Measurements from ENCODE around the gene TMEM126B.

TMEM126B gene

GRCh38 chr11:85620256-85620655, 8.1 kb upstream of the TMEM126B start:
- ChIA-PET CTCF (no interaction called here), POLR2A (ENCODE audit: low non-redundant PET) (no interaction called here)
- no peak for DNase-seq (ENCODE audit: low spot score)
- TF ChIP-seq, protein P1, sequence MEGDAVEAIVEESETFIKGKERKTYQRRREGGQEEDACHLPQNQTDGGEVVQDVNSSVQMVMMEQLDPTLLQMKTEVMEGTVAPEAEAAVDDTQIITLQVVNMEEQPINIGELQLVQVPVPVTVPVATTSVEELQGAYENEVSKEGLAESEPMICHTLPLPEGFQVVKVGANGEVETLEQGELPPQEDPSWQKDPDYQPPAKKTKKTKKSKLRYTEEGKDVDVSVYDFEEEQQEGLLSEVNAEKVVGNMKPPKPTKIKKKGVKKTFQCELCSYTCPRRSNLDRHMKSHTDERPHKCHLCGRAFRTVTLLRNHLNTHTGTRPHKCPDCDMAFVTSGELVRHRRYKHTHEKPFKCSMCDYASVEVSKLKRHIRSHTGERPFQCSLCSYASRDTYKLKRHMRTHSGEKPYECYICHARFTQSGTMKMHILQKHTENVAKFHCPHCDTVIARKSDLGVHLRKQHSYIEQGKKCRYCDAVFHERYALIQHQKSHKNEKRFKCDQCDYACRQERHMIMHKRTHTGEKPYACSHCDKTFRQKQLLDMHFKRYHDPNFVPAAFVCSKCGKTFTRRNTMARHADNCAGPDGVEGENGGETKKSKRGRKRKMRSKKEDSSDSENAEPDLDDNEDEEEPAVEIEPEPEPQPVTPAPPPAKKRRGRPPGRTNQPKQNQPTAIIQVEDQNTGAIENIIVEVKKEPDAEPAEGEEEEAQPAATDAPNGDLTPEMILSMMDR (conservative IDR thresholded peaks at IDR 0.05; ENCODE audit: low read depth) = no peak
- H3K27ac ChIP-seq = no peak overlapping the region

- no peak for DNase-seq (ENCODE audit: low spot score)
- CTCF ChIA-PET = no interaction called here
- POLR2A ChIA-PET (ENCODE audit: low non-redundant PET) = no interaction called here
- TF ChIP-seq, protein P1 (conservative IDR thresholded peaks at IDR 0.05; ENCODE audit: low read depth) = no peak
- no peak overlapping the region for H3K27ac ChIP-seq
Measured at GRCh38 chr11:85626496-85626895, 1.9 kb upstream of the TMEM126B start.

DNA sequence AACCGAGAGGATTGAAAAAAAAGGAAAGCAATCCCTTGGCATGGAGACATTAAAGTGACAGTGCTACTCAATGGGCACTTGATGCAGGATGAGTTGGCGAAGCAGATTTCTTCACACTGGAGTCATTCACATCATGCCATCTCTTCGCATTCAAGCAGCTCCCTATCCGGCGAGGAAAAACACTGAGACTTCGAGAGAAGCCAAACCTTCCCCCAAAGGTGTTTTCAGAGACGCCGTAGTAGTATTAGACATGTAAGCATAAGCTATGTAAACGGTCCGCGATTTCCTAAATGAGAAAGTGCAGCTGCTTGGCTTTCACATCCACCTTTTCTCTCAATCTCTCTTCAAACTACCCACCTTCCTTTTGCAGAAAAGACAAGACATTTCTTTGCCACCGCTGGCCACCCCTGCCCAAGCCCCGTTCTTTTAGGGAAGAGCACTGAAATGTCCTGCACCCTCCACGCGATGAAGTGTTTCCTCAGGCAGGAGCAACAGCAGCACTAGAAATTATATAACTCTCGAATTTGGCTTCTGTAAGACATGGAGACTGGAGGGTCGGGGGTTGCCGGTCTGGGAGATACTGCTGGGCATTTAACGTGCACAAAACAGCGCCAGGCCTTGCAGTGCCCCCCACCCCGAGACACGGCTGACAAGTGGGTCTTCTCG, 928 bp upstream of the TMEM126B start, which contains the start of gene DLG2:
DLG2 (minus strand) TSS at position 13 of the 666 bp plus-strand sequence.
- peak; percentile 4 for DNase-seq (ENCODE audit: low spot score)
- peak within 1 kb of the TSS; percentile 93 for H3K27ac ChIP-seq
- TF ChIP-seq, protein P1 (conservative IDR thresholded peaks at IDR 0.05; ENCODE audit: low read depth) = no peak
- ChIA-PET CTCF (no interaction called here), POLR2A (ENCODE audit: low non-redundant PET) (no interaction called here)

- peak overlapping the region; percentile 93 for H3K27ac ChIP-seq
- POLR2A ChIA-PET (ENCODE audit: low non-redundant PET) = no interaction called here
- DNase-seq (ENCODE audit: low spot score) = no peak
- TF ChIP-seq, protein P1 (conservative IDR thresholded peaks at IDR 0.05; ENCODE audit: low read depth) = no peak
- CTCF ChIA-PET = no interaction called here
Measured at GRCh38 chr11:85628771-85629341, 463 bp downstream of the TMEM126B start.

DNA sequence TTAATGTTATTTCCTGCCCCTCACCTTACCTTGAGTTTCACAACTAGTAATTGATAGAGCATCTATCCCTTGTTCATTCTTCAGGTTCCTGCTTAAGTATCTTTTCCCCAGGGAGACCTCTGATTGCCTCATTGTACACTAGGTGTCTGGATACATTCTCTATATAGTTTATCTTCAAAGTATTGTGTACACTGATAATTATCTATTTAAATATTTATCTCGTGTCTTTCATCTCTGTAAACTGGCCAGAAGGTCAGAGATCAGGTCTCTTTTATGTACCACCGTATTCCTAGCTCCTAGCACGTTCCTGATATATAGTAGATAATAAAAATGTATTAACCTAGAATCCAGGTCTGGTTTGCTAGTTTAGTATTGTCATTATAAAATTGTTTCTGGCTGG, 6.4 kb downstream of the TMEM126B start:
- H3K27ac ChIP-seq = no peak overlapping the region
- TF ChIP-seq, protein P1 (conservative IDR thresholded peaks at IDR 0.05; ENCODE audit: low read depth) = no peak
- no peak for DNase-seq (ENCODE audit: low spot score)
- ChIA-PET CTCF (interaction anchor here (0.7 kb wide), 1 partner anchor 88 kb away, joined by 3 read pairs; no protein-coding TSS in a partner anchor), POLR2A (ENCODE audit: low non-redundant PET) (no interaction called here)

DNA sequence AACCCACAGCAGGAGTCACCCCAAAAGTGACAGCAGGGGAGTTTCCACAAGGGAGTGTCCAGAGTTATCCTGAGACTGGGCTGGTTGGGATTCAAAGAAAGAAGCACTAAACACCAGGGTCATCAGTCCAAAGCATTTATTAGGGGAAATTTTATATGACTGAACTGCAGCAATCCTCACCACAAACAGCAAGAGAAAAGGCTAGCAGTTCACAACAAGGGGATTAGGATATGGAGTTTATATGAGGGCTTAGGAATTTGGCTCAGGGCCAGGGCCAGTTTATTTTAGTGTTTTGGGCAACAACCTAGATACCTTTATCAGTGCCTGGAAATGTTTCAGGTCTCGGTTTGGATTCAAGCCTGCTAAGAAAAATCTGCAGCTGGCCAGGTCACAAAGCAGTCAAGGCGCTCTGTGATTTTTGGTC, 14.8 kb downstream of the TMEM126B start:
- TF ChIP-seq, protein P1 (conservative IDR thresholded peaks at IDR 0.05; ENCODE audit: low read depth) = no peak
- CTCF ChIA-PET = interaction anchor here (0.5 kb wide), 1 partner anchor 162 kb away, joined by 3 read pairs; no protein-coding TSS in a partner anchor
- POLR2A ChIA-PET (ENCODE audit: low non-redundant PET) = no interaction called here
- no peak for DNase-seq (ENCODE audit: low spot score)
- H3K27ac ChIP-seq = no peak overlapping the region

Data from RWPE1 (cell line).